ENCODE results near the gene ERVFRD-1.

- TF ChIP-seq, protein P1, sequence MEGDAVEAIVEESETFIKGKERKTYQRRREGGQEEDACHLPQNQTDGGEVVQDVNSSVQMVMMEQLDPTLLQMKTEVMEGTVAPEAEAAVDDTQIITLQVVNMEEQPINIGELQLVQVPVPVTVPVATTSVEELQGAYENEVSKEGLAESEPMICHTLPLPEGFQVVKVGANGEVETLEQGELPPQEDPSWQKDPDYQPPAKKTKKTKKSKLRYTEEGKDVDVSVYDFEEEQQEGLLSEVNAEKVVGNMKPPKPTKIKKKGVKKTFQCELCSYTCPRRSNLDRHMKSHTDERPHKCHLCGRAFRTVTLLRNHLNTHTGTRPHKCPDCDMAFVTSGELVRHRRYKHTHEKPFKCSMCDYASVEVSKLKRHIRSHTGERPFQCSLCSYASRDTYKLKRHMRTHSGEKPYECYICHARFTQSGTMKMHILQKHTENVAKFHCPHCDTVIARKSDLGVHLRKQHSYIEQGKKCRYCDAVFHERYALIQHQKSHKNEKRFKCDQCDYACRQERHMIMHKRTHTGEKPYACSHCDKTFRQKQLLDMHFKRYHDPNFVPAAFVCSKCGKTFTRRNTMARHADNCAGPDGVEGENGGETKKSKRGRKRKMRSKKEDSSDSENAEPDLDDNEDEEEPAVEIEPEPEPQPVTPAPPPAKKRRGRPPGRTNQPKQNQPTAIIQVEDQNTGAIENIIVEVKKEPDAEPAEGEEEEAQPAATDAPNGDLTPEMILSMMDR (conservative IDR thresholded peaks at IDR 0.05; ENCODE audit: low read depth in 2 of 2): no peak
- TF ChIP-seq ZNF331 (CRISPR knock-in tag; IDR thresholded peaks at IDR 0.05; ENCODE audit: low read depth) (no peak), REST (IDR thresholded peaks at IDR 0.05; ENCODE audit: unreplicated experiment) (no peak), POLR2AphosphoS5 (IDR thresholded peaks at IDR 0.05; ENCODE audit: low read depth) (no peak), CREB1 (CRISPR knock-in tag; IDR thresholded peaks at IDR 0.05; ENCODE audit: low read depth) (no peak), EZH2 (IDR thresholded peaks at IDR 0.05; ENCODE audit: low read depth, unreplicated experiment) (no peak), EZH2phosphoT487 (IDR thresholded peaks at IDR 0.05; ENCODE audit: unreplicated experiment) (no peak)
- TF ChIP-seq, protein P2, sequence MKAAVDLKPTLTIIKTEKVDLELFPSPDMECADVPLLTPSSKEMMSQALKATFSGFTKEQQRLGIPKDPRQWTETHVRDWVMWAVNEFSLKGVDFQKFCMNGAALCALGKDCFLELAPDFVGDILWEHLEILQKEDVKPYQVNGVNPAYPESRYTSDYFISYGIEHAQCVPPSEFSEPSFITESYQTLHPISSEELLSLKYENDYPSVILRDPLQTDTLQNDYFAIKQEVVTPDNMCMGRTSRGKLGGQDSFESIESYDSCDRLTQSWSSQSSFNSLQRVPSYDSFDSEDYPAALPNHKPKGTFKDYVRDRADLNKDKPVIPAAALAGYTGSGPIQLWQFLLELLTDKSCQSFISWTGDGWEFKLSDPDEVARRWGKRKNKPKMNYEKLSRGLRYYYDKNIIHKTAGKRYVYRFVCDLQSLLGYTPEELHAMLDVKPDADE (IDR thresholded peaks at IDR 0.05): no peak
Observed at GRCh38 chr6:11108726-11109125, 2.8 kb downstream of the ERVFRD-1 start.
